ENCODE data around the gene HOXB3. TPM values are rescaled to one million over a fixed set of nuclear protein-coding genes. Genes with fewer than 3 reads are reported as not detected.
"Not testable (repeated sequence)": the region's sequence is repeated elsewhere in the genome, so short reads cannot be mapped to it uniquely, and the experiment has no call there.

The HOXB3 gene
- total and polyA plus RNA-seq, 10 donors: 3.6 to 23.1 (median 8.8) TPM

GRCh38 chr17:48537316-48537715 lies 52.7 kb downstream of the HOXB3 start:
- Histone ChIP-seq H3K36me3 (no peaks in the 10 kb centered on the region), H3K27me3 (replicated peaks in 1 of 7) (peaks cover 0 to 42% (median 14%) of the 10 kb centered on the region in 7 donors), H3K27ac (no peak overlapping the region), H3K4me1 (peaks cover 0 to 26% (median 14%) of the 10 kb centered on the region in 6 donors), H3K4me3 (no peak overlapping the region), H3K9me3 (no peaks in the 10 kb centered on the region)
- DNase-seq: no peak
- TF ChIP-seq POLR2AphosphoS5 (IDR thresholded peaks at IDR 0.05) (no peak), CTCF (IDR thresholded peaks at IDR 0.05 in 8 of 11, conservative IDR thresholded peaks at IDR 0.05 in 3 of 11) (no peak), POLR2A (IDR thresholded peaks at IDR 0.05) (no peak)
- 96 to 98% (median 96%) methylated on average over 3 of the region's 3 CpGs for WGBS, 5 donors
- intact Hi-C loops (cut with DNase I; ENCODE audit: low total_unique reads): no loop called here

GRCh38 chr17:48535793-48536559 lies 54.1 kb downstream of the HOXB3 start:
- H3K9me3 ChIP-seq; H3K27ac ChIP-seq; intact Hi-C loops (cut with DNase I; ENCODE audit: low total_unique reads); DNase-seq; H3K36me3 ChIP-seq; H3K4me3 ChIP-seq: not testable (repeated sequence)
- H3K4me1 ChIP-seq: peaks cover 0 to 12% (median 2%) of the 10 kb centered on the region in 6 donors
- 87 to 91% (median 87%) methylated on average over 9 of the region's 9 CpGs for WGBS, 5 donors
- peaks cover 0 to 30% (median under 1%) of the 10 kb centered on the region in 7 donors for H3K27me3 ChIP-seq (replicated peaks in 1 of 7)

- intact Hi-C loops (cut with DNase I; ENCODE audit: low total_unique reads): no loop called here
- H3K27me3 ChIP-seq (replicated peaks in 1 of 7): peaks cover 0 to 21% (median 5%) of the 10 kb centered on the region in 7 donors
- H3K27ac ChIP-seq: no peak overlapping the region
- no peak for DNase-seq
- H3K4me1 ChIP-seq: peaks cover 0 to 4% (median 3%) of the 10 kb centered on the region in 6 donors
- no peak for TF ChIP-seq POLR2A (IDR thresholded peaks at IDR 0.05)
- TF ChIP-seq CTCF (IDR thresholded peaks at IDR 0.05 in 8 of 11, conservative IDR thresholded peaks at IDR 0.05 in 3 of 11): no peak
- no peak for TF ChIP-seq POLR2AphosphoS5 (IDR thresholded peaks at IDR 0.05)
- no peaks in the 10 kb centered on the region for H3K9me3 ChIP-seq
- WGBS, 5 donors: 81 to 91% (median 90%) methylated on average over 8 of the region's 8 CpGs
- H3K4me3 ChIP-seq: no peak overlapping the region
- H3K36me3 ChIP-seq: no peaks in the 10 kb centered on the region
Observed at GRCh38 chr17:48532261-48532660, 57.8 kb downstream of the HOXB3 start.

GRCh38 chr17:48530887-48531272 lies 59.2 kb downstream of the HOXB3 start, which contains the start of gene HOXB1:
Gene HOXB1 (minus strand): TSS chr17:48531011. CDS start chr17:48530904, 107 bp downstream.
- no peaks in the 10 kb centered on the region for H3K36me3 ChIP-seq
- H3K9me3 ChIP-seq: no peaks in the 10 kb centered on the region
- peaks cover 0 to 15% (median 8%) of the 10 kb centered on the region in 6 donors for H3K4me1 ChIP-seq
- no peak within 1 kb of the TSS for H3K4me3 ChIP-seq
- WGBS, 5 donors: 86 to 94% (median 93%) methylated on average over 15 of the region's 15 CpGs
- peaks cover 0 to 35% (median 19%) of the 10 kb centered on the region in 7 donors for H3K27me3 ChIP-seq (replicated peaks in 1 of 7)
- TF ChIP-seq POLR2A (IDR thresholded peaks at IDR 0.05): no peak
- TF ChIP-seq POLR2AphosphoS5 (IDR thresholded peaks at IDR 0.05): no peak
- no peak for TF ChIP-seq CTCF (IDR thresholded peaks at IDR 0.05 in 8 of 11, conservative IDR thresholded peaks at IDR 0.05 in 3 of 11)
- no peak for DNase-seq
- H3K27ac ChIP-seq: no peak within 1 kb of the TSS
- intact Hi-C loops (cut with DNase I; ENCODE audit: low total_unique reads): no loop called here

Measured in spleen (tissue), 11 donors.